Measurements from ENCODE around the gene SCN1A.

- TF ChIP-seq CTCF (IDR thresholded peaks at IDR 0.05) (no peak), POLR2A (IDR thresholded peaks at IDR 0.05; ENCODE audit: low read depth) (no peak), EP300 (IDR thresholded peaks at IDR 0.05) (no peak)
Measured at GRCh38 chr2:166091439-166091838, 36.4 kb downstream of the SCN1A start.

Measured in esophagus muscularis mucosa (tissue), 4 donors.